GM18867 (cell line): ENCODE data around the gene SRGAP2C.
"Not testable (repeated sequence)": the region's sequence is repeated elsewhere in the genome, so short reads cannot be mapped to it uniquely, and the experiment has no call there.

Experiments used
- ATAC-seq: cut with Tn5 transposase; IDR thresholded peaks from one replicate; pipeline ENCODE4 v1.9.1; 2021; ENCODE audit warnings: mild to moderate bottlenecking, moderate library complexity; ENCODE audit not compliant: unreplicated experiment

SRGAP2C gene

GRCh38 chr1:121368910-121369309, 184.1 kb downstream of the SRGAP2C start:
- ATAC-seq = not testable (repeated sequence)

GRCh38 chr1:121369959-121370358, 185.2 kb downstream of the SRGAP2C start:
- ATAC-seq = not testable (repeated sequence)

- ATAC-seq = not testable (repeated sequence)
These were observed 190.1 kb downstream of the SRGAP2C start for GRCh38 chr1:121374851-121375367.

GRCh38 chr1:121376986-121377385, 192.2 kb downstream of the SRGAP2C start:
- ATAC-seq = not testable (repeated sequence)

- not testable (repeated sequence) for ATAC-seq
These were observed 194.0 kb downstream of the SRGAP2C start for GRCh38 chr1:121378757-121379156.

GRCh38 chr1:121384754-121385153, 200.0 kb downstream of the SRGAP2C start:
- ATAC-seq = not testable (repeated sequence)

- not testable (repeated sequence) for ATAC-seq
These were observed 200.4 kb downstream of the SRGAP2C start for GRCh38 chr1:121385162-121385561.

GRCh38 chr1:121385563-121386288, 201.0 kb downstream of the SRGAP2C start:
- not testable (repeated sequence) for ATAC-seq

GRCh38 chr1:121386319-121386948, 201.7 kb downstream of the SRGAP2C start:
- ATAC-seq = not testable (repeated sequence)

GRCh38 chr1:121389895-121390560, 205.3 kb downstream of the SRGAP2C start:
- ATAC-seq = not testable (repeated sequence)

- not testable (repeated sequence) for ATAC-seq
These were observed 207.4 kb downstream of the SRGAP2C start for GRCh38 chr1:121392130-121392529.

GRCh38 chr1:121395718-121396201, 211.0 kb downstream of the SRGAP2C start:
- not testable (repeated sequence) for ATAC-seq

- not testable (repeated sequence) for ATAC-seq
These were observed 211.7 kb downstream of the SRGAP2C start for GRCh38 chr1:121396335-121397081.

- ATAC-seq = not testable (repeated sequence)
These were observed 212.3 kb downstream of the SRGAP2C start for GRCh38 chr1:121397101-121397500.

GRCh38 chr1:121399193-121399592, 214.4 kb downstream of the SRGAP2C start:
- not testable (repeated sequence) for ATAC-seq

- not testable (repeated sequence) for ATAC-seq
These were observed 215.3 kb downstream of the SRGAP2C start for GRCh38 chr1:121400108-121400507.

GRCh38 chr1:121400541-121401310, 216.0 kb downstream of the SRGAP2C start:
- ATAC-seq = not testable (repeated sequence)

GRCh38 chr1:121401375-121401955, 216.7 kb downstream of the SRGAP2C start:
- ATAC-seq = not testable (repeated sequence)

GRCh38 chr1:121403254-121403653, 218.5 kb downstream of the SRGAP2C start:
- ATAC-seq = not testable (repeated sequence)
